OCI-LY7 (cell line): ENCODE measurements around the gene PIH1D1.

ENCODE experiments used
- CTCF ChIP-seq: fragments of 200-600 bp; sonication (generic); conservative IDR thresholded peaks from 2 replicates; pipeline ENCODE4 v1.5.1; 2014; ENCODE audit warnings: mild to moderate bottlenecking, antibody characterized with exemption, low read length, moderate library complexity, mixed read lengths
- EZH2phosphoT487 ChIP-seq: fragments of 200-600 bp; sonication (generic); IDR thresholded peaks from 2 replicates; pipeline ENCODE4 v1.6.1; 2018; ENCODE audit warnings: low read depth, borderline replicate concordance, mild to moderate bottlenecking, mixed run types, antibody characterized with exemption, low read length, moderate library complexity, mixed read lengths

DNA sequence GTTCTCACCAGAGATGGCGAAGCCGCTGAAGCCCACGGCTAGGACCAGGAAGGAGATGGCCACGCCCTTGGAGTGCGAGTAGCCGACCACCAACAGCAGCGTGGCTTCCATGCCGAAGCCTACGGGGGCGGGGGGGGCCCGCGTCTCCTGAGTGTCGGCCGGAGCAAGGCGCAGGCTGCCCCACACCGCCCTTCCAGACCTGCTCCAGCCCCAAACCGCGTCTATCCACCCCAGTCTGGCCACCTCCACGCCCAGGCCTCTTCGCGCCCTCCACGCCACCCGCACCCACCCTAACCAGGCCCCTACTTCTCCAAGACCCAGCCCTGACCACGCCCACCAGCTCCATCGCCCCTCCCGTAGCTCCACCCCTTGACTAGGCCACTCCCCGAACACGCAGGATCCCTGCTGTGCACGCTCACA is 20.3 kb downstream of the PIH1D1 start:
- TF ChIP-seq CTCF (no peak), EZH2phosphoT487 (no peak)
